ENCODE results near the gene RNF39. TPM values are rescaled to one million over a fixed set of nuclear protein-coding genes. Genes with fewer than 3 reads are reported as not detected.
"Not testable (repeated sequence)": the region's sequence is repeated elsewhere in the genome, so short reads cannot be mapped to it uniquely, and the experiment has no call there.

Gene RNF39
- total and polyA plus RNA-seq, 2 experiments from 2014 or later: 0.50 to 0.94 TPM

DNA sequence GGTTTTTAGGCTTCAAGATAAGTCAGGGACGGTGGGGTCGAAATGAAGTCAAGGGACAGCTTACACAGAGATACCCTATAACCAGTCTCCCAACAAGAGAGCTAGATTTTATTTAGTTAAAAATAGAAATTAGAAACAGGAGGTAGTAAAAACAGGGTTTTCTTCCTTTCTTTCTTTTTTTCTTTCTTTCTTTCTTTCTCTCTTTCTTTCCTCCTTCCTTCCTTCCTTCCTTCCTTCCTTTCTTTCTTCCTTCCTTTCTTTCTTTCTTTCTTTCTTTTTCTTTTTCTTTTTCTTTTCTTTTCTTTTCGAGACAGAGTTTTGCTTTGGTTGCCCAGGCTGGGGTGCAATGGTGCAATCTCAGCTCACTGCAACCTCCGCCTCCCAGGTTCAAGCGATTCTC lies 43.1 kb upstream of the RNF39 start:
- H3K4me1 ChIP-seq (ENCODE audit: insufficient read depth); H3K4me3 ChIP-seq; H3K4me2 ChIP-seq; H3F3A ChIP-seq (replicated peaks; ENCODE audit: low read depth); H3K79me2 ChIP-seq (replicated peaks; ENCODE audit: insufficient read depth); H4K20me1 ChIP-seq (replicated peaks; ENCODE audit: insufficient read depth); ATAC-seq; H3K27ac Mint-ChIP-seq; H3K4me3 Mint-ChIP-seq; H3K36me3 ChIP-seq (ENCODE audit: insufficient read depth); H3K4me1 Mint-ChIP-seq; H2AFZ ChIP-seq; DNase-seq (ENCODE audit: low spot score); H3K9me3 Mint-ChIP-seq; H3K9me2 ChIP-seq (ENCODE audit: insufficient read depth); H3K27ac ChIP-seq (ENCODE audit: low read depth); H3K27me3 Mint-ChIP-seq (ENCODE audit: insufficient read depth, low read depth, poor library complexity); H3K36me3 Mint-ChIP-seq (ENCODE audit: low read depth): not testable (repeated sequence)
- H3K27me3 ChIP-seq (ENCODE audit: insufficient read depth): peaks cover 24% of the 10 kb centered on the region; the same call in 1 of the 2 replicates

- ATAC-seq: no peak
- no peaks in the 10 kb centered on the region for H3K36me3 ChIP-seq (ENCODE audit: insufficient read depth)
- H3F3A ChIP-seq (replicated peaks; ENCODE audit: low read depth): no peaks in the 10 kb centered on the region
- no peak for DNase-seq (ENCODE audit: low spot score)
- no peak overlapping the region for H3K4me2 ChIP-seq
- Mint-ChIP-seq H3K27ac (no peak overlapping the region), H3K9me3 (no peaks in the 10 kb centered on the region), H3K27me3 (ENCODE audit: insufficient read depth, low read depth, poor library complexity) (peaks cover 6% of the 10 kb centered on the region), H3K36me3 (ENCODE audit: low read depth) (no peaks in the 10 kb centered on the region), H3K4me1 (no peaks in the 10 kb centered on the region), H3K4me3 (no peak overlapping the region)
- no peak overlapping the region for H3K4me3 ChIP-seq
- no peaks in the 10 kb centered on the region for H4K20me1 ChIP-seq (replicated peaks; ENCODE audit: insufficient read depth)
- H3K27ac ChIP-seq (ENCODE audit: low read depth): no peak overlapping the region
- no peak overlapping the region for H2AFZ ChIP-seq
- H3K9me2 ChIP-seq (ENCODE audit: insufficient read depth): no peaks in the 10 kb centered on the region
- TF ChIP-seq CTCF (conservative IDR thresholded peaks at IDR 0.05; ENCODE audit: low read depth in 2 of 2): peak in 1 of 2 experiments; percentile 35; a peak in 2 of 4 replicates
- TF ChIP-seq EZH2 (IDR thresholded peaks at IDR 0.05; ENCODE audit: low read depth, unreplicated experiment): no peak
- no peaks in the 10 kb centered on the region for H3K4me1 ChIP-seq (ENCODE audit: insufficient read depth)
- H3K27me3 ChIP-seq (ENCODE audit: insufficient read depth): peaks cover 30% of the 10 kb centered on the region
- no peaks in the 10 kb centered on the region for H3K79me2 ChIP-seq (replicated peaks; ENCODE audit: insufficient read depth)
Observed at GRCh38 chr6:30116724-30117123, 41.2 kb upstream of the RNF39 start.

GRCh38 chr6:30113841-30114240 lies 38.3 kb upstream of the RNF39 start:
- Histone ChIP-seq H3K27me3 (ENCODE audit: insufficient read depth) (peaks cover 54% of the 10 kb centered on the region), H3K4me3 (no peak overlapping the region), H4K20me1 (replicated peaks; ENCODE audit: insufficient read depth) (no peaks in the 10 kb centered on the region), H3K4me1 (ENCODE audit: insufficient read depth) (no peaks in the 10 kb centered on the region), H3K4me2 (no peak overlapping the region), H2AFZ (no peak overlapping the region), H3K36me3 (ENCODE audit: insufficient read depth) (no peaks in the 10 kb centered on the region), H3F3A (replicated peaks; ENCODE audit: low read depth) (no peaks in the 10 kb centered on the region), H3K79me2 (replicated peaks; ENCODE audit: insufficient read depth) (no peaks in the 10 kb centered on the region), H3K27ac (ENCODE audit: low read depth) (no peak overlapping the region), H3K9me2 (ENCODE audit: insufficient read depth) (no peaks in the 10 kb centered on the region)
- no peak for DNase-seq (ENCODE audit: low spot score)
- TF ChIP-seq CTCF (conservative IDR thresholded peaks at IDR 0.05; ENCODE audit: low read depth in 2 of 2): no peak
- no peak for TF ChIP-seq ETS1 (IDR thresholded peaks at IDR 0.05)
- TF ChIP-seq ZNF331 (CRISPR knock-in tag; IDR thresholded peaks at IDR 0.05; ENCODE audit: low read depth): no peak
- H3K27me3 Mint-ChIP-seq (ENCODE audit: insufficient read depth, low read depth, poor library complexity): peaks cover 12% of the 10 kb centered on the region
- no peaks in the 10 kb centered on the region for H3K4me1 Mint-ChIP-seq
- no peak overlapping the region for H3K27ac Mint-ChIP-seq
- no peak overlapping the region for H3K4me3 Mint-ChIP-seq
- ATAC-seq: no peak
- no peaks in the 10 kb centered on the region for H3K9me3 Mint-ChIP-seq
- H3K36me3 Mint-ChIP-seq (ENCODE audit: low read depth): no peaks in the 10 kb centered on the region
